GM18499 (cell line): ENCODE measurements around the gene GPR89A.
"Not testable (repeated sequence)": the region's sequence is repeated elsewhere in the genome, so short reads cannot be mapped to it uniquely, and the experiment has no call there.

ENCODE experiments used
- ATAC-seq: cut with Tn5 transposase; IDR thresholded peaks from one replicate; pipeline ENCODE4 v1.9.1; 2021; ENCODE audit warnings: moderate number of reproducible peaks; ENCODE audit not compliant: insufficient read depth, unreplicated experiment

The GPR89A gene

DNA sequence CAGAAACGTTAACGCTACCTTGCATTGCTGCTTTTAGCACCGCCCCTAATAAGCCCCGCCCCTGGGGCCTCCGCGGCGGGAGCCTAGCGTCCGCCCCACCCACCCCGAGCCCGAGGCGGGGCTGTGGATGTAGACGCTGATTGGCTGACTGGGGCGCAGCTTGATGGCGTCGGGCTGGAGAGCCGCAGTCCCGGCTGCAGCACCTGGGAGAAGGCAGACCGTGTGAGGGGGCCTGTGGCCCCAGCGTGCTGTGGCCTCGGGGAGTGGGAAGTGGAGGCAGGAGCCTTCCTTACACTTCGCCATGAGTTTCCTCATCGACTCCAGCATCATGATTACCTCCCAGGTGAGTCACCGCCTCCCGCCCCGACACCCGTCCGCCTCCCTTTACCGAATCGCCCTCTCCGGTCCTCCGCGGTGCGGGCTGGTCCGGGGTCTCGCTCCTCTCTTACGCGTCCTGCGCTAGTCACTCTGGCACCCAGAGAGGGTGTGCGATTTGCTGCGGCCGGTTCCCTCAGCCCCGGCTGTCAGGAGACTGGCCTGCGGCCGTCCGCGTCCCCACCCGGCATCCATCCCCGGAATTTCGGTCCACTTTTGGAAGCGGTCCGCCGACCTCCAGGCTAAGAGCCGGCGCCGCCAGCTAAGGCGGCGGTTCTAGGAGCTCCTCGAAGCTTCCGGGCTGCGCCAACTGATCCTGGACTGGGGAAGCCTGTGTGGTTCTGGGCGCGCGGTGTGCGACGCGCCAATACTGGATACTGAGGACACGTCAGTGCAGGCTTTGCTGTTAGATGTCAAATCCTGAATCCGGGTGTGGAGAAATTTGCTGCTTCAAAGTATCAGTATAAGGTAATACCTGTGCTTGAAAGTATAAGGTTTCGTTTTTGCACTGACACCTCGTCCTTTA is at the start of gene GPR89A:
GPR89A (plus strand) TSS at position 156 of the 901 bp plus-strand sequence; CDS start at position 302, 146 bp downstream.
- peak; percentile 81 for ATAC-seq

DNA sequence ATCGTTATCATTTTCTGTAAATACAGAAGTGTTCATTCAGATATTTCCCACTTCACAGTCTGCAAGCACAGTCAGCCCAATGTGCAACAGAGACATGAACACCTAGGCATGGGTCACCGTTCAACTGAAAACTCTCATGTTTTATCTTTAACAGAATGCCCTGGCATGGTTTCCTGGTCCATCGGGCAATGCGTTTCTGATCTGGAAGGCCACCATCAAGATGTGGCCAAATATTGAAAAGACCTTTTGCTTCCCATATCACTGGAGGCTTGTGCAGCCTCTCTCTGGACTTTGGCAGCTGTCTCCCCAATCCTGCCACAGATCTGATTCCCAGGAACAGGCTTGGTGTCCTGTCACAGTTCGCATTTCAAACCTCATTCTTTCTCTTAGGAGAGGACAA is 21.0 kb upstream of the GPR89A start:
- ATAC-seq: not testable (repeated sequence)

DNA sequence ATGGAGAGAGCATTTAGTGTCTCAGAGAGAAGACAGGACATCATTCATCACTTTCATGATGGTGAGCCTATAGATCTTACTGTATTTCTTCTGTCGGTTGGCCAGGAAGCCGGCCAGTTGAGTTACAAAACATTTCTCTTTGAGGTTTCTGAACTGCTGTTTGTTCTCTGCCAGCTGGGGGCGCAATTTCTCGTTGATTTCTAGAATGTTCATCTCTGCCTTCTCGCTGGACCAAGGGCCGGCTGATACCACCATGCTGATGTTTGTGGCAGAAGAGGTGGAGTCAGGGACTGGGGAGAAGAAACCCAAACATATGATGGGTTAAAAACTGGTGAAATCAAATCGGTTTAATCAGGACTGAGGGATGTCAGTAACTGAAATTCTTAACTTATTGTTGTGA is 17.0 kb upstream of the GPR89A start:
- ATAC-seq: not testable (repeated sequence)

DNA sequence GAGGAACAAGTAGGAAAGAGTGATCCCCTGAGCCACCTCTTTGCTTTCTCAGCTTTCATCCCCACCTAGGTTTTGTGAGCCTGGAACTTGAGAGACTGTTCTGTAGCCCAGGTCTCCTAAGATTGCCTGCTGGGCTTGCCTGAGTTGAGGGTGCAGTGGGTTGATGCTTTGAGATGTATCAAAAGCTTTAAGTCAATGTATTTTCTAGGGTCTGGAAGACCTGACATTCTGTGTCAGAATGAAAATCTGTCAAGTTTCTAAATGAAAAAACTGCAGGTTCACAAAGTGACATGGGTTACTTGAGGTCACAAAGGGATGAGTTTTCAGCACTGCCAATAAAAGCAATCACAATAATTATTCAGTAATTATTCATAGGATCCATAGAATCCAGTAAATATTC is 15.4 kb upstream of the GPR89A start:
- not testable (repeated sequence) for ATAC-seq

DNA sequence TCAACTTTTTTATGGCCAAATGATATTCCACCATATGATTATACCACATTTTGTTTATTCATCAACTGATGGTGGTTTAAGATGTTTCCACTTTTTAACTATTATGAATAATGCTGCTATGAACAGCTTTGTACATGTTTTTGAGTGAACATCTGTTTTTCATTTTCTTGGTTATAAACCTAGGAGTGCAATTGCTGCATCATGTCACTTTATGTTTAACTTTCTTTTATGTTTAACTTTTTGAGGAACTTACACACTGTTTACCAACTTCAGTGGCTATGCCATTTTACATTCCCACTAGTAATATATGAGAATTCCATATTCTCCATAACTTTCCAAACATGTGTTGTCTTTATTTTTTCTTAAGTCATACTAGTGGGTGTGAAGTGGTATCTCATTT is 12.4 kb upstream of the GPR89A start:
- not testable (repeated sequence) for ATAC-seq

DNA sequence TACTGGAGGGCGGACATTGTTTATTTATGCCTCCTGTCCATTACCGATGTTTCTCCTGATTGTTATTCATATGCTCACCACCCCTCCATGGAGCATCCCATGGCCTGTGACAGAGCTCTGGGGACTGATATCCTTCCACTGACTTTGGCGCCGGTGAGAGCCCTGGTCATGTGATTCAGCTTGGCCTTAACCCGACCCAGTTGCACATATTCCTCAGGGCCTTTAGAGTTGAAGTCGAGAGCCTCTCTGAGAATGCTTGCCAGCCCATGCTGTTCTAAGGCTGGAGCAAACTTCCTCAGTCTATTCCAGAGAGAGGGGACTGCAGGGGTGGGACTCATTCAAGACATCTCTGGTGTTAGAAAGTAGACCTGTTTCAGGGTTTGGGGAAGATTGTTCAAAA is 11.6 kb upstream of the GPR89A start:
- ATAC-seq: not testable (repeated sequence)

DNA sequence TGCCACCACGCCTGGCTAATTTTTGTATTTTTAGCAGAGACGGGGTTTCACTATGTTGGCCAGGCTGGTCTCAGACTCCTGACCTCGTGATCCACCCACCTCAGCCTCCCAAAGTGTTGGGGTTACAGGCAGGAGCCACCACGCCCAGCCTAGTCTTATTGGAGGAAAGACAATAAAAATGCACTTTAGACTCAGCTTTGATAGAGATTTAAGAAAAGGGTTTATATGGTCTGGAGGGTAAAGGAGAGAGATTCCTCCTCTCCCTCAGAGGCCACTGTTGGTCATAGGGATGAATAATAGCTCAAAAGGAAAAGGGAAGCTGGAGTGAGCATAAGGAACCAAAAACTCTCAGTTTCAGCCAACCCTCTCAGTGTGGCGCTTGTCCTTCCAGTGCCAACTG is 8.4 kb upstream of the GPR89A start:
- ATAC-seq: not testable (repeated sequence)

DNA sequence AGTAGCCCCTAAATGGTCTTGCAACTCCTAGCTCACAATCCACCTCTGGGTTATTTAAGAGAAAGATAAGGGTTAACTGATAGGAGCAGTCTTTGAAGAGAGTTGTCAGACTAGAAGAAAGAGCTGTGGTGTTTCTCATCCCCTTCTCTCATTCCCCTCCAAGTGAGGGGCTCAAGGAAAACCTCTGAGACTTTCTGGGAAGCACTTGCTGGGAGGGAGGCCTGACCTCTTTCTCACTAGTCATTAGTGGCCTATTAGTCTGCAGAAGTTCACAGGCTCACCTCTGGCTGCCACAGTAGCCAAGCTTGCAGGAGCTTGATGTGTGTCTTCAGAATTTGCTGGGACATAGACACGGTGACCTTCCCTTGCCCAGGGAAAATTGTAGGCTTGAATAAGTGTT is 6.2 kb upstream of the GPR89A start:
- ATAC-seq: no peak

DNA sequence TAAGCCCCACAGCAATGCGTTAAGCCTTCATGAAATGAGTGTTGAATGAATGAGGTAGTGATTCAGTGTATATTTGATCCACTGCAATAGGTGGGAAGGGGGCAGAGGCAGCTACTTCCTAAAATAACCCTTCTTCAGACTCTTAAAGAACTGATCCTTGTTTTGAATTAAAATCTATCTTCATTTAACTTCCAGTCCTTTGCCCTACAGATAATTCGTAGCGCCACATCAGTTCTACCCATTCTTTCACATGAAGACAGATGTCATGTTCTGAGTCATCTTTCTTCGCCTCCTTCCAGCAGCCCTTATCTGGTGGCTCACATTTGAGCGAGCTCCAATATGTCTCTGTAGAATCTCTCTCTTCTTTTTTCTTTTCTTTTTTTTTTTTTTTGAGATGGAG is 948 bp upstream of the GPR89A start:
- not testable (repeated sequence) for ATAC-seq

DNA sequence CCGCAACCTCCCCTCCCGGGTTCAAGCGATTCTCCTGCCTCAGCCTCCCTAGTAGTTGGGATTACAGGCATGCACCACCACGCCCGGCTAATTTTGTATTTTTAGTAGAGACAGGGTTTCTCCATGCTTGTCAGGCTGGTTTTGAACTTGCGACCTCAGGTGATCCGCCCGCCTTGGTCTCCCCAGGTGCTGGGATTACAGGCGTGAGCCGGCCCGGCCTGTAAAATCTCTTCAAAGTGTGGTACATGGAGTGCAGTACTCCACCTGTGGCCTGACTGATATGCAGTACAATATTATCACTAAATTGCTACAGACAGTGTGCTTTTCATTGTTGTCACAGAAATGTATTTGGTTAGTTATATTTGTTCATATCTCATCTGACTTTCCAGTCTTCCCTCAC is 499 bp upstream of the GPR89A start:
- ATAC-seq: not testable (repeated sequence)

DNA sequence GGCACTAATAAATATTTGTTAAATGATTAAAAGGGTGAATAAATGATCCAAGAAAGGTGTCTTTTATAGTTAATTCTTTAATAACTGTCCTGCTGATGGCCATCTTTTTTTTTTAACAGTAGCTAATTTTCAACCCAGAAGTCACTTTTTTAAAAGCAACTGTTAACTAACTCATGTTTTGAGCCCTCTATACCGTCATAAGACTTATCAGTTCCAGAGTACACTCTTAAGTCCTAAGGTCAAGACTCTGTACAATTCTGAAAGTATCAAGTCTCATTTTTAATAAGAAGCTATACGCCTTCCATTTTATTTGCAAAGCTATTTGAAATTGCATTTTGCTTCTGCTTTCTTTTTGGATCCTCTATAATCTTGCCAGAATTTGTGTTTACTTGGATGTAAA is 3.0 kb downstream of the GPR89A start:
- ATAC-seq: not testable (repeated sequence)

DNA sequence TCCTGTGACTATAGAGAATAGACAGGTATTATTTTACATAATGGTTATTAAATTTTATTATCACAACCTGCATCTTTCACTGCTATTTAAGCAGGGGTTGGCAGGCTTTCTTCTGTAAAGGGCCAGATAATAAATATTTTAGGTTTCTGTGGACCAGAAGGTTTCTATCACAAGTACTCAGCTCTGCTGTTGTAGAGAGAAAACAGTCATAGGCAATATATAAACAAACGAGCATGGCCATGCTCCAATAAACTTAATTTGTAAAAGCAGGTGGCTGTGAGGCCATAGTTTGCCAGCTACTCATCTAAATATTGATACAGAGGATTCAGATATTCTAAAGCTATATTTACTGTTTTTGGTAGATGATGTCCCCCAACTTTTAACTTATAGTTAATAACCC is 12.3 kb downstream of the GPR89A start:
- not testable (repeated sequence) for ATAC-seq

DNA sequence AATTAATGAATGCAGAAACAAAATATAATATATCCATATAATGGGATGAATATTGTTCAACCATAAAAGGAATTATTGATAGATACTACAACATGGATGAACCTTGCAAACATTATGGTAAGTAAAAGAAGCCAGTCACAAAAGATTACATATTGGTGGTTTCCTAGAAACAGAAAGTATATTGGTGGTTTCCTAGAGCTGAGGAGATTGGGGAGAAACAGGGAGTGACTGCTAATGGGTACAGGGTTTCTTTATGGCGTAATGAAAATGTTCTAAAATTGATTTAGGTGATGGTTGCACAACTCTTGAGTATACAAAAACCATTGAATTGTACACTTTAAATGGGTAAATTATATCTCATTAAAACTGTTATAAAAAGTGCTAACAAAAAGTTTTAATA is 14.4 kb downstream of the GPR89A start:
- not testable (repeated sequence) for ATAC-seq

DNA sequence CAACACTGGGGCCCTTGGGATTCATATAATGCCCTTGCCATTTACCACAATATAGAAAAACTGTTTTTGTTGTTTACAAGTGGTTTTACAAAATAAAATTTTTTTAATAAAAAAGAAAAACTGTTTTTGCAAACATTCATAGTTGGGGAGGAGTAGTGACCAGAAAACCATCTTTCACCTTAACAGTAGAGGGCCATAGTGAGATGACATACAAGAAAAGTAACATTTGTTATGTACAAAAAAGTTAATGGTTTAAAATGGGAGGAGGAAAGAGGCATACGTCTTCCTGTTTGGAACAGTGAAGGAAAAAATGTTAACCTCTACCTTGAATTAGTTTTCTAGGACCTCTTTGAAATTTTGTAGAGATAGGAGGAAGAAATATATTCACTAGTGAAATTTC is 28.4 kb downstream of the GPR89A start:
- ATAC-seq: not testable (repeated sequence)

DNA sequence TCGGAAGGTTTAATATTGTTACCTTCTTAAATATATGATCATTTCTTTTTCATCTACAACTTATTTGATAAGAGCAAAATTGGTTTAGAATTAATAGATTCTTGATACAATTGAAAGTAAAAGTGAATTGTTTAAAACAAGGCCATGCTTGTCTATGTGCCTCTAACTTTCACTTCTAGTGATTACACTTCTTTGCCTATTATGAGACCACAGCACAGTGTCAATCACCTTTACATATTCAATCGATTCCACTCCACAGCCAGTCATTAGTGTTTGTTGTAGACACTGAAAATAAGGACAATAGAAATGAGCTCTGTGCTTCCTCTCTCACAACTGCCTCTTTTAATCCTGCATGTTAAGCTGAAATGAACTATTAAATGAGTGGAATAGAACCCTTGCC is 34.1 kb downstream of the GPR89A start:
- ATAC-seq: not testable (repeated sequence)

DNA sequence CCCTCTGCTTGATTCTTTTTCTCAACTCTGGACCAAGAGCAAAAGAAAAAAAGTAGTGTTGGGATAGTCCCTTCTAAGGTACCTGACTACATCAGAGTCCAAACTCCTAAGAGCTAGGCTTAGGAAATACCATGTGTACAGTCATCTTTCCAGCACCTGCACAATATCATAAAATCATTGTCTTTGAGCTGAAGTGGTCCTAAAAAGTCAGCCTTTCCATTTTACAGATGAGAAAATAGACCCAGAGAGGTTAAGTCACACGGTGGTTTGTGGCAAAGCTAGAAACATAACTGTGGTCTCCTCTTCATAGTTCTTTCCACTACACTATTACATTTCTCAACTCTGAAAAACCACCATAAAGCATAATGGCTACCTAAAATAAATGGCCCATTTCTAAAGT is 36.2 kb downstream of the GPR89A start:
- not testable (repeated sequence) for ATAC-seq

DNA sequence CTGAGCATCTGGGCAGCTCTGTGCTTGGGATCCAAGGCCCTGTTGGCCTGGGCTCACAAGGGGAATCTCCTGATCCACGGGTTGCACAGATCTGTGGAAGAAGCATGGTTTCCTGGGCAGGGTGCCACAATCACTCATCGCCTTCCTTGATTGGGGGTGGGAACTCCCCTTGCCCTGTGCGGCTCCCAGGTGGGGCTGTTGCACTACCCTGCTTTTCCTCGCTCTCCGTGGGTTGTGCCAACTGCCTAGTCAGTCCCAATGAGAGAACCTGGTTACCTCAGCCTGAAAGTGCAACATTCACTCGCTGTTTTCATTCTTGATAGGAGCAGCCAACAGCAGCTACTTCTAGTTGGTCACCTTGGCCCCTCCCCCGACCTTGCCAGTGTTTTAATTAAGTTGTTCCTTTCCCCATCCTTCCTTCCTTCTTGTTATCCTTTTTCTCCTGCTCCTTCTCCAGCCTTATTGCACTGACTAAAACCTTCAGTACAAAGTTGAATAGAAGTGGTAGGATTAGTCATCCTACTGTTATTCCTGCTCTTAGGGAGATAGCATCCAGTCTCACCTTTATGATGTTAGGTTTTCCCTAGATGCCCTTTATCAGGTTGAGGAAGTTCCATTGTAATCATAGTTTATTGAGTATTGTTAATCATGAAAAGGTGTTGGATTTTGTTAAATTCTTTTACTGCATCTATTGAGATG is 48.6 kb downstream of the GPR89A start:
- not testable (repeated sequence) for ATAC-seq

DNA sequence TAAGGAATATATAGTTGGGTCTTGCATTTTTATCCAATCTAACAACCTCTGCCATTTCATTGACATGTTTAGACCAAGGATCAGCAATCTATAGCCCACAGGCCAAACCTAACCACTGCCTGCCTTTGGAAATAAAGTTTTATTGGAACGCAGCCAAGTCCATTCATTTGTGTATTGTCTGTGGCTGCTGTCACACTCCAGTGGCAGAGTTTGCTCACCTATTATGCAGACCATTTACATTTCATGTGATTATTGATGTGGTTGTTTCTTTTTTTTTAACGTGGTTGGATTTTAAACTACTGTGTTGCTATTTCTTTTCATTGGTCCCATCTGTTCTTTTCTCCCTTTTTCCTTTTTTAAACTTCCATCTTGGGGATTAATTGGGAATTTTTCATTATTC is 54.7 kb downstream of the GPR89A start:
- ATAC-seq: not testable (repeated sequence)

DNA sequence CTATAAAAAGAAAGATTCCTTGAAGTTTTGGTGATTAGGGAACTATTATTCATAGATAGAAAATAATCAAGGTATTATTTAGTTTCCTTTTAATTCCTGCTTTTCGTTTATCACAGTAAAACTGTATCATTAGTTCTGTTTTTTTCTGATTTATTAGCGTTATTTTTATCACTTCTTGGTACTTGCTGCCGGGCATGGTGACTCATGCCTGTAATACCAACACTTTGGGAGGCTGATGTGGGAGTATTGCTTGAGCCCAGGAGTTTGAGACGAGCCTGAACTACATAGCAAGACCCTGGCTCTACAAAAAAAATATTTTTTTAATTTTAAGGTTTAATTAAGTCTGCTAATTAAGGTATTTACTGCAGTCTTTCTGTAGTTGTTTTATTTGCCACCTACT is 57.2 kb downstream of the GPR89A start:
- ATAC-seq: not testable (repeated sequence)

DNA sequence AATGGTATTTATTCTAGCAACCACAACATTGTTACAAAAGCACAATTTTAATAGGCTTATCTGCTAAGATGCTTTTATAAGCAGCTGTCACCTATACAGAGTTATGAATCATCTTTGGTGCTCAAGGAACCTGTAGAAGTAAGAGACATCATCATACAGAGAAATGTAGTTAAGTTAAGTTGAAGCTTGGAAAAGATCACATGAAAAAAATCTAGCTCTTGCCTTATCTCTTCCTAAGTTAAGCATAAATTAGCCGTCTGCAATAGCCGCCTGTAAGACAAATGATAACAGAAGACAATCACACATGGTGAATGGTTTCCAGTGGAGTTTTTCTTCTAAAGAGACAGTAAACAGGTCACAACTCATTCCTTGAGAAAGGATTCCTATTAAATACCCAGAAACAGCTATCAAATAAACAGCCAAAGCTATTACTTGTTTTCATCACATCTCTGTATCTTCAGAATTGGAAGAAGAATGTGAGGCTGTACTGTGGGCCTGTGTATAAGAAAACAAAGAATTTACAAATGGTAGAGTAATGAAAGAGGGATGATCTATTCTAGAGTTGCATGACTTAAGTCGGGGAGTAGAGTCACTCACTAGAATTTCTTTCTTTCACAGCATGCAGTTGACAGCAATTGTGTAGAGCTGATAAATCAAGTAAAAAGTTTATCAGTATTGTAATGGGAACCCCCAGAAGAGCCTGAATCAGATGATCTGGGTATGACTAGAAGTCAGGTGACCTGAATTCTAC is 63.4 kb downstream of the GPR89A start:
- not testable (repeated sequence) for ATAC-seq

DNA sequence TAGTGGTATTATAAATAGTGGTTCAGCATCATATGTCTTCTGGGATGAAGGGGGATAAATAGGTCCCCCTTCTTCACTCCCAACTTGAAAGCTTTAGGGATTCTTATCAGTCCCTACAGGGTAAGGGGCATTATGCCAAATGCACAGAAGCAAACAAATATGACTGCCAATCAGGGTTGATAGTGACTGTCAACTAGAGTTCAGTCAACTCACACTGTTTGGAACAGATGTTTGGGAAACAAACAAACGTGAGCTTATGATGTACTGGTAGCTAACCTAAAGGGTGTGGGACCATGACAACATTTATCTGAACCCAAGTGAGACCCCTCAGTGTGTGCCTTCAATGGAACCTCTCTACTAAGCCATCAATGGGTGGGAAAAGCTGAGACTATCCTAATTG is 65.4 kb downstream of the GPR89A start:
- not testable (repeated sequence) for ATAC-seq
